ENCODE data around the gene RNASE13.
"Not testable (repeated sequence)": the region's sequence is repeated elsewhere in the genome, so short reads cannot be mapped to it uniquely, and the experiment has no call there.

RNASE13 gene

GRCh38 chr14:21022686-21023085 is 11.9 kb downstream of the RNASE13 start:
- DNase-seq (ENCODE audit: low read depth), result no peak

GRCh38 chr14:21020977-21021545 is 13.5 kb downstream of the RNASE13 start:
- no peak for DNase-seq (ENCODE audit: low read depth)

GRCh38 chr14:21019366-21019765 is 15.2 kb downstream of the RNASE13 start:
- no peak for DNase-seq (ENCODE audit: low read depth)

- no peak for DNase-seq (ENCODE audit: low read depth)
Observed at GRCh38 chr14:21018781-21019180, 15.8 kb downstream of the RNASE13 start.

GRCh38 chr14:21018286-21018685 is 16.3 kb downstream of the RNASE13 start:
- no peak for DNase-seq (ENCODE audit: low read depth)

GRCh38 chr14:21017528-21018245 is 16.9 kb downstream of the RNASE13 start:
- no peak for DNase-seq (ENCODE audit: low read depth)

GRCh38 chr14:21016413-21017190 is 18.0 kb downstream of the RNASE13 start:
- DNase-seq (ENCODE audit: low read depth), result no peak

- DNase-seq (ENCODE audit: low read depth), result no peak
Observed at GRCh38 chr14:21015312-21015711, 19.3 kb downstream of the RNASE13 start.

- DNase-seq (ENCODE audit: low read depth), result peak; percentile 48
Observed at GRCh38 chr14:21014761-21015190, 19.8 kb downstream of the RNASE13 start.

- DNase-seq (ENCODE audit: low read depth), result no peak
Observed at GRCh38 chr14:21011136-21011535, 23.5 kb downstream of the RNASE13 start.

GRCh38 chr14:21009721-21010120 is 24.9 kb downstream of the RNASE13 start:
- not testable (repeated sequence) for DNase-seq (ENCODE audit: low read depth)

- DNase-seq (ENCODE audit: low read depth), result no peak
Observed at GRCh38 chr14:21003788-21004346, 30.7 kb downstream of the RNASE13 start.

- no peak for DNase-seq (ENCODE audit: low read depth)
Observed at GRCh38 chr14:21001218-21001617, 33.4 kb downstream of the RNASE13 start.

GRCh38 chr14:20999591-20999990 is 35.0 kb downstream of the RNASE13 start:
- no peak for DNase-seq (ENCODE audit: low read depth)

GRCh38 chr14:20998674-20999366 is 35.8 kb downstream of the RNASE13 start, which contains the start of gene SLC39A2:
Gene SLC39A2, plus strand, starts transcription at chr14:20999293. Its CDS starts 154 bp downstream, at chr14:20999447.
- DNase-seq (ENCODE audit: low read depth), result no peak

- DNase-seq (ENCODE audit: low read depth), result no peak
Observed at GRCh38 chr14:20998139-20998538, 36.5 kb downstream of the RNASE13 start.

- DNase-seq (ENCODE audit: low read depth), result no peak
Observed at GRCh38 chr14:20997564-20997963, 37.0 kb downstream of the RNASE13 start.

- DNase-seq (ENCODE audit: low read depth), result no peak
Observed at GRCh38 chr14:20997115-20997514, 37.5 kb downstream of the RNASE13 start.

GRCh38 chr14:20996521-20996920 is 38.1 kb downstream of the RNASE13 start:
- DNase-seq (ENCODE audit: low read depth), result no peak

- peak; percentile 70 for DNase-seq (ENCODE audit: low read depth)
Observed at GRCh38 chr14:20989787-20990600, 44.6 kb downstream of the RNASE13 start, which contains the start of gene METTL17. Gene METTL17, plus strand, starts transcription at chr14:20989980. Its CDS starts 23 bp downstream, at chr14:20990003.

GRCh38 chr14:20989471-20989786 is 45.2 kb downstream of the RNASE13 start:
- DNase-seq (ENCODE audit: low read depth), result no peak

Data from stimulated activated CD8-positive, alpha-beta memory T cell treated with anti-CD3 and anti-CD28 coated beads, Interleukin-12 subunit alpha, Interleukin-12 subunit beta, amount 100 ng/mL, for 4 hours (primary cell).